Testis (tissue), 3 donors: Measurements from ENCODE around the gene PGP. TPM values are rescaled to one million over a fixed set of nuclear protein-coding genes. Genes with fewer than 3 reads are reported as not detected.

Experiments
- DNase-seq: peaks from one replicate; pipeline ENCODE4 v3.0.0-alpha.2; 2019
- H3K27ac ChIP-seq, 2 donors: fragments of 200-600 bp; sonication (generic); one replicate each; pipeline ENCODE4 v1.5.1; 2019
- H3K27me3 ChIP-seq: fragments of 200-600 bp; sonication (generic); one replicate; pipeline ENCODE4 v1.5.1; 2019
- H3K36me3 ChIP-seq: fragments of 200-600 bp; sonication (generic); one replicate; pipeline ENCODE4 v1.5.1; 2017; ENCODE audit warnings: low read depth; ENCODE audit errors: missing control alignments
- H3K4me1 ChIP-seq: fragments of 200-600 bp; sonication (generic); one replicate; pipeline ENCODE4 v1.5.1; 2019
- H3K4me3 ChIP-seq, 2 donors: fragments of 200-600 bp; sonication (generic); one replicate each; pipeline ENCODE4 v1.5.1; 2017 to 2019
- H3K9me3 ChIP-seq: fragments of 200-600 bp; sonication (generic); one replicate; pipeline ENCODE4 v1.5.1; 2017
- POLR2A ChIP-seq: fragments of 450-650 bp; IDR thresholded peaks from one replicate; pipeline ENCODE4 v1.6.1; 2017; ENCODE audit warnings: antibody characterized with exemption, mild to moderate bottlenecking, moderate library complexity
- WGBS, 2 donors: methylation state at CpG; one replicate each; pipeline ENCODE4 v1.1.5; 2018; 5-methylcytosine and 5-hydroxymethylcytosine counted together
- intact Hi-C: fragments of 100-400 bp; cut with DNase I; formaldehyde crosslinking; loops from one replicate; pipeline ENCODE4 v1.15.1; 2023; ENCODE audit warnings: low total_unique reads
- polyA plus RNA-seq: library from polyadenylated mRNA; stranded (reverse); fragments of 350-450 nt; fragmentation: Illumina TruSeq; extraction: RNeasy Lipid Tissue Mini Kit (QIAGEN cat#74804); gene quantifications from one replicate; pipeline ENCODE4 v1.2.3, GENCODE V29; 2014; ENCODE audit warnings: low read depth, low replicate concordance; ENCODE audit not compliant: insufficient read depth
- total RNA-seq, 2 donors: library from RNA; depleted of rRNA; stranded (reverse); fragments of >200 nt; gene quantifications; one replicate each; pipeline ENCODE4 v1.2.3, GENCODE V29; 2016
- TF ChIP-seq, protein P1 (sequence below), 3 experiments: fragments of 450-650 bp in 2 of 3; fragments of 200-600 bp in 1 of 3; sonication (generic) in 1 of 3; IDR thresholded peaks; one replicate each; pipeline ENCODE4 v1.5.1; 2016 to 2019; ENCODE audit warnings: antibody characterized with exemption in 3 of 3, mild to moderate bottlenecking in 2 of 3, moderate library complexity in 1 of 3

The PGP gene
- total and polyA plus RNA-seq, 3 donors from 2014 or later, result 50.0 to 118 (median 56.3) TPM

DNA sequence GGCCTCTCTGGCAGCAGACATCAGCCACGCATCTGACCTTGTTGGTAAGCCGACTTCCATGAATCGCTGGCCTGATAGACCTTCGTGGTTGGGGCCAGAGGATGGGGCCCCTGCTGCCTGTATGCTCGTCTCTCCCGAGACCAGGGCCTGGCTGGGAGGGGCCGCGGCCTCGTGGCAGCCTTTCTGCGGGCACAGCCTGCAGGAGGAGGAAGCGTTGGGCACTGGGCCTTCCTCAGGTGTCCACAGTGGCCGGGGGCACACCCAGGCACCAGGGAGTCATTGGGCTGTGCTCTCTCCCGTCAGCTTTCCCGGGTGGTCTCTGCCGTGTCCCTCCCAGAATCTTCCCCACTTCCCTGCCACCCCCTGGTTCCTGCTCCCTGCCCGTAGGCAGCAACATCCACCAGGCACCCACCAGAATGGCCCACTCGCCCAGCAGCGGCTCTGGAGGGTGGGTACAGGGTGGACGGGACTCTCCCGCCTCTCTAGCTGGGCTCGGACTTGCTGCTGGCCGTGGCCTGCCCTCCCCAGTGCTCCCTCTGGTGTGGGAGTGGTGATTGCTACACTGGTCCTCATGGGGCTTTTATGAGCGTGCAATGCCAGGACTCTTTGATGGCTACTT lies 15.1 kb upstream of the PGP start:
- TF ChIP-seq, protein P1, sequence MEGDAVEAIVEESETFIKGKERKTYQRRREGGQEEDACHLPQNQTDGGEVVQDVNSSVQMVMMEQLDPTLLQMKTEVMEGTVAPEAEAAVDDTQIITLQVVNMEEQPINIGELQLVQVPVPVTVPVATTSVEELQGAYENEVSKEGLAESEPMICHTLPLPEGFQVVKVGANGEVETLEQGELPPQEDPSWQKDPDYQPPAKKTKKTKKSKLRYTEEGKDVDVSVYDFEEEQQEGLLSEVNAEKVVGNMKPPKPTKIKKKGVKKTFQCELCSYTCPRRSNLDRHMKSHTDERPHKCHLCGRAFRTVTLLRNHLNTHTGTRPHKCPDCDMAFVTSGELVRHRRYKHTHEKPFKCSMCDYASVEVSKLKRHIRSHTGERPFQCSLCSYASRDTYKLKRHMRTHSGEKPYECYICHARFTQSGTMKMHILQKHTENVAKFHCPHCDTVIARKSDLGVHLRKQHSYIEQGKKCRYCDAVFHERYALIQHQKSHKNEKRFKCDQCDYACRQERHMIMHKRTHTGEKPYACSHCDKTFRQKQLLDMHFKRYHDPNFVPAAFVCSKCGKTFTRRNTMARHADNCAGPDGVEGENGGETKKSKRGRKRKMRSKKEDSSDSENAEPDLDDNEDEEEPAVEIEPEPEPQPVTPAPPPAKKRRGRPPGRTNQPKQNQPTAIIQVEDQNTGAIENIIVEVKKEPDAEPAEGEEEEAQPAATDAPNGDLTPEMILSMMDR (IDR thresholded peaks at IDR 0.05), result no peak
- no peak for TF ChIP-seq POLR2A
- intact Hi-C loops, result no loop called here
- H3K36me3 ChIP-seq, result no peaks in the 10 kb centered on the region
- H3K4me3 ChIP-seq, result no peak overlapping the region
- H3K27ac ChIP-seq, result no peak overlapping the region
- DNase-seq, result no peak
- no peaks in the 10 kb centered on the region for H3K9me3 ChIP-seq
- no peaks in the 10 kb centered on the region for H3K27me3 ChIP-seq
- H3K4me1 ChIP-seq, result peaks cover 12% of the 10 kb centered on the region
- 80 to 90% methylated on average over 2 to 21 of the region's 23 CpGs for WGBS, 2 donors

DNA sequence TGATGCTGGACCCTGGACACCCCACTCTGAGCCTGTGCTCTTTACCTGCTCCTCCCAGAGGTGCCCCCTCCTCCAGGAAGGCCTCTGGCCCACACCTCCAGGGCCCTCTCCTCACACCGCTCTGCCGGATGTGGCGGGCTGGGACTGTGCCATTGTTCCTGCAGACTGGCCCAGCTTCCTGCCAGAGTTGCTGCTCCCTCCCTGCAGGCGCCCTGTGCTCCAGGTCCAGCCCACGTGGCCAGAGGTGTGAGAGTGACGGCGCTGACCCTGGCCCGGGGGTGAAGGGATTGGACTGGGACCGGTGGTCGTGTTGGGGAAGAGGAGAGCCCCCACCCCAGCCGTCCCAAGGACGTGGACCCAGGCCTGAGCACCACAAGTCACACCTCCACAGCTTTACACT lies 14.5 kb upstream of the PGP start:
- peaks cover 18% of the 10 kb centered on the region for H3K4me1 ChIP-seq

DNA sequence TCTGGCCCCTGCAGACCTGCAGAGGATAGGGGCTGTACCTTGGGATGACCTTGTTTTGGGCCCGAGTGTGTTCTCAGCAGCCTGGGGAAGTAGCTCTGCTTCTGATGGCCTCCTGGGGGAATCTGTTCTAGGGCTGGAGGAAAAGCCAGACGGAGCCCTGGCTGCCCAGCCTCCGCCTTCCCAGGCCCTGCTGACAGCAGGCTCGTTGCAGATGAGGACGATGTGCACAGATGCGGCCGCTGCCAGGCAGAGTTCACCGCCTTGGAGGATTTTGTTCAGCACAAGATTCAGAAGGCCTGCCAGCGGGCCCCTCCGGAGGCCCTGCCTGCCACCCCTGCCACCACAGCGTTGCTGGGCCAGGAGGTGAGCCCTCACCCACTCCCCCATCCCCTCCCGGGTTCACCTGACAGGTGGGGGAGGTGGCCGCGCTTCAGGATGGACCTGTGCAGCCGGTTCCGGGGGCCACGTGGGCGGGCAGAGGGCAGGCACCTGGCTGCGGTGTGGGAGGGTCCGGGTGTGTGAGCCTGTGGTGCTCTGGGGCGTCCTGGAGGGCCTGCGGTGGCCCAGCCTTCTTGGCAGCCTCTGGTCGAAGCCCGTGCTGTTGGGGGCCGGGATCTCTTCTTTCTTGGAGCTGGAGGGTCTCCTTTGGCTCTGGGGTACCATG lies 13.7 kb upstream of the PGP start:
- TF ChIP-seq, protein P1 (IDR thresholded peaks at IDR 0.05), result no peak
- no peak for TF ChIP-seq POLR2A
- H3K27ac ChIP-seq, result no peak overlapping the region
- peaks cover 19% of the 10 kb centered on the region for H3K4me1 ChIP-seq
- no peaks in the 10 kb centered on the region for H3K9me3 ChIP-seq
- H3K4me3 ChIP-seq, result no peak overlapping the region
- no peaks in the 10 kb centered on the region for H3K36me3 ChIP-seq
- intact Hi-C loops, result no loop called here
- DNase-seq, result no peak
- H3K27me3 ChIP-seq, result no peaks in the 10 kb centered on the region
- 85% methylated on average over 25 of the region's 25 CpGs; no CpG with 5 or more reads in 1 of the 2 donors for WGBS, 2 donors

More for the DNA sequence above, 14.5 kb upstream of the PGP start:
- WGBS, 2 donors, result 87 to 95% methylated on average over 3 to 12 of the region's 12 CpGs
- Histone ChIP-seq H3K36me3 (no peaks in the 10 kb centered on the region), H3K27ac (no peak overlapping the region), H3K4me3 (no peak overlapping the region), H3K9me3 (no peaks in the 10 kb centered on the region), H3K27me3 (no peaks in the 10 kb centered on the region)
- DNase-seq, result no peak
- intact Hi-C loops, result no loop called here
- TF ChIP-seq, protein P1 (IDR thresholded peaks at IDR 0.05), result no peak
- no peak for TF ChIP-seq POLR2A

DNA sequence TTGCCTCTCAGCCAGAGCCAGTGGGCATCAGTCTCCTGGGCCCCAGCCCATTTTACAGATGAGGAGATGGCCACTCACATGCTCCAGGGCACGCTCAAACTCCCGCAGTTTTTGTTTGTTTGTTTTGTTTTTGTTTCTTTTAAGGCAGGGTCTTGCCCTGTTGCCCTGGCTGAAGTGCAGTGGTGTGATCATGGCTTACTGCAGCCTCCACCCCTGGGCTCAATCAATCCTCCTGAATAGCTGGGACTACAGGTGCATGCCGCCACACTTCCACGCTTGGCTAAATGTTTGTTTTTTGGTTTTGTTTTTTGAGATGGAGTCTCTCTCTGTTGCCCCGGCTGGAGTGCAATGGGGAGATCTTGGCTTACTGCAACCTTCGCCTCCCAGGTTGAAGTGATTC lies 12.3 kb upstream of the PGP start:
- Histone ChIP-seq H3K27me3 (no peaks in the 10 kb centered on the region), H3K4me3 (no peak overlapping the region), H3K36me3 (no peaks in the 10 kb centered on the region), H3K27ac (no peak overlapping the region), H3K4me1 (peaks cover 19% of the 10 kb centered on the region), H3K9me3 (no peaks in the 10 kb centered on the region)
- TF ChIP-seq, protein P1 (IDR thresholded peaks at IDR 0.05), result no peak
- no peak for TF ChIP-seq POLR2A
- intact Hi-C loops, result no loop called here
- 93 to 95% methylated on average over 6 of the region's 6 CpGs for WGBS, 2 donors
- no peak for DNase-seq
